A549 treated with GW870086 at 1 μM for 4 hours (cell line): ENCODE data around the gene EHMT2. TPM values are rescaled to one million over a fixed set of nuclear protein-coding genes. Genes with fewer than 3 reads are reported as not detected.

ENCODE experiments used
- total RNA-seq: library from RNA; stranded (reverse); fragments of 200-300 nt; extraction: Qiagen RNA extraction; gene quantifications from 5 replicates; pipeline ENCODE4 v1.2.3, GENCODE V29; 2022; ENCODE audit warnings: low read depth

Gene EHMT2
- 23.1 to 27.6 TPM (median 27.1 TPM) in 5 replicates for total RNA-seq

GRCh38 chr6:31897612-31898382, at the start of gene EHMT2:
Gene EHMT2, minus strand, starts transcription at chr6:31897698. Its CDS starts 21 bp downstream, at chr6:31897677.

GRCh38 chr6:31945507-31946369, 48.2 kb upstream of the EHMT2 start, which contains the start of gene CFB:
Gene CFB, plus strand, starts transcription at chr6:31946095. Its CDS starts 127 bp downstream, at chr6:31946222.

DNA sequence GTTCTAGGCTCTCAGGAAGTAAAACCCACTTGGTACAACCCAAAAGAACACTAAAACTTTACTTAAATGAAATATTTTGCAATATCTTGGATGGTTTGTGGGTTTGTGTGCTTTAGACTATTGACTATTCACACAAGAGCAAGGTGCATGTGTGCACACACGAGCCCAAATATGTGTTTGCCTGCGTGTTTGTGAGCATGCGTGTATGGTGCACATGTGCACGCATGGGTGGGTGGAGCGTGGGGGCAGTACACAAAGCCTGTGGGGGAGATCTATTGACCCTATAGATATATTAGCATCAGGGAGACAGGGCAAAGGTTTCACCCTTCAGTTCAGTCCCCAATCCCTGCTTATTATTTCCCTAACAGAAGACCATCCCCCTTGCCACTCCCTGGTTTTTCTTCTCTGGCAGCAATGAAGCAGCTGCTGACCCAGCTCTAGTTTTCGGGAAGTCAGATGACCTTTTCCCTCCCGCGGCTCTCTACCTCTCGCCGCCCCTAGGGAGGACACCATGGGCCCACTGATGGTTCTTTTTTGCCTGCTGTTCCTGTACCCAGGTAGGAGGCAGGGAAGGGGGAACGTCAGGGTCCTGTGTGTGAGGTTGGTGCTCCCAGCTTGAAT, 29.9 kb upstream of the EHMT2 start, which contains the start of gene C2:
Gene C2, plus strand, starts transcription at position 476 of the 621 bp plus-strand sequence. Its CDS starts 36 bp downstream, at position 512.

DNA sequence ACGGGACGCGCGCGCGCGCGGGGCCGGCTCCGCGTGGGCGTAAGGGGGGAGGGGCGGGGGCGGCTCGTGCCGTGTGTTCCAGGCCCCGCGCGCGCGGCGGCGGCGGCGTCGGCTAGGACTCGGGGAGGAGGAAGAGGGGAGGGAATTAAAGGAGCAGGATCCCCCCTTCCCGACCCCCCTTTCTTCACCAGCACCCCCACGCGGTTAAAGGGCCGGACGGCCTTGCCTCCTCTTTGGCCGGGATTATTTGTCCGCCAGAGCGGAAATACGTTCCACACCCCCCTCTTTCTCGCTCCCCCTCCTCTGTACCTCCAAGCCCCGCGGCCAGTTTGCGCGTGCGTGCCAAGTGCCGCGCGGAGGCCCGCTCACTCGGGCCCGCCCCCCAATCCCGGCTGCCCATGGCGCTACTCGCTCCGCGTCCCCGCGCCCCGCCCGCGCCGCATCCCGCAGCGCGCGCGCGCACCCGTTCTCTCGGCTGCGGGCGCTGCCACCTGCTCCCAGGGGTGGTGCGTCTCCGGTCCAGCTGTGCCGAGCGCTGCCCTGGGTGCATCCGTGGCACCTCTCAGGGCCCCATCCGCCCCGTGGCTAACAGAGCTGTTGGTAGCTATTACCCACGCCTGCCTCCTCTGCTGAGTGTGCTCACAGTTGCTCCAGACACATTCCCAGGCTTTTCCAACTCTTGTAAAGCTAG, 4.6 kb upstream of the EHMT2 start, which contains the start of gene ZBTB12:
Gene ZBTB12, minus strand, starts transcription at position 134 of the 691 bp plus-strand sequence. CDS start 781 bp downstream, outside the sequence.

GRCh38 chr6:31878726-31879125, 18.8 kb downstream of the EHMT2 start, which contains the start of gene SLC44A4:
Gene SLC44A4, minus strand, starts transcription at chr6:31878997. Its CDS starts 17 bp downstream, at chr6:31878980.

DNA sequence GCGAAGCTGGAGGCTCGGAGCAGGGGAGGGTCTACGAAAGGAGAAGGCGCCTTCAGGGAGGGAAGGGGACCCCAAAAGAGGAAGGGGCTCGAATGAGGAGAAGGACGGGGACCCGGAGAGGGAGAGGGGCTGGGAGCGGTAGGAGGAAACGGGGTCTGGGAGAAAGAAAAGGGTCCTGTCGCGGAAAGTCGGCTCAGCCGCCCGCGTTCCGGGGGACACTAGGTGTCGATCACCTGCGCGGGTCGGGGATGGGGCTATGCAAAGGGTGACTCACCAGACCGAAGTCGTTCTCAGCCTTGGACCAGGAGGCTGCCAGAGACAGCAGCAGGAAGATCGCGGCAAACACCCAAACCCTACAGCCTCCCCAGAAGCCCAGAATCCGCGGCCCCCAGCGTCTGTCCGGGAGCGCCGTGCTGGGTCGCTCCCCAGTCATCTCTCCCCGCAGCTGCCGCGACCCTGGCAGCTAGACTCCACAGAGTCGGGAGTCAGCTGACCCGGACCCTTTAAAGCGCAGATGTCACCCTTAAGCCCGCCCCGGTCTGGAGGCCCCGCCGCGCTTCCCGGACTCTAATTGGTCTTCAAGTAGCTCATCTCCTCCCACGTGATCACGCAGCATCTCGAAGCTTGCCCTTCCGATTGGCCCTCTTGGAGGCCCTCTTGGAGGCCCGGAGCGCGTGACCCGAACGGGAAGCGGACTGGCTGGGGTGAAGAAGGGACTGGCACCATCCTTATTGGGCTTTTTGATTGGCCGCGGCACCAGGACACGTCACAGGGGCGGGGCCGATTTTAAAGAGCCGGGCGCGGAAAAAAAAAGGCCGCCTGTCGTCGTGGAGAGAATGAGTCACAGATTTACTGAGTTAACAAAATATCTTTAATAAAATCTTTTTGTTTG, 34.9 kb downstream of the EHMT2 start, which contains the start of gene NEU1:
Gene NEU1, minus strand, starts transcription at position 478 of the 892 bp plus-strand sequence. Its CDS starts 45 bp downstream, at position 433.

Other genes starting within 250 kb of the EHMT2 start
- 114 to 149 TPM (median 138 TPM) in 5 replicates for gene BAG6, start 245.0 kb downstream of the EHMT2 start, total RNA-seq
- gene APOM, start 241.8 kb downstream of the EHMT2 start, total RNA-seq = 2.6 to 4.5 TPM (median 3.1 TPM) in 5 replicates
- 10.6 to 12.7 TPM (median 12.1 TPM) in 5 replicates for gene C6orf47, start 236.9 kb downstream of the EHMT2 start, total RNA-seq
- 8.2 to 10.4 TPM (median 9.7 TPM) in 5 replicates for gene GPANK1, start 232.7 kb downstream of the EHMT2 start, total RNA-seq
- 167 to 186 TPM (median 177 TPM) in 5 replicates for gene CSNK2B, start 231.6 kb downstream of the EHMT2 start, total RNA-seq
- 3.6 to 5.4 TPM (median 4.3 TPM) in 5 replicates for gene LY6G5B, start 227.7 kb downstream of the EHMT2 start, total RNA-seq
- 1.3 to 2.5 TPM (median 1.7 TPM) in 5 replicates for gene LY6G5C, start 216.6 kb downstream of the EHMT2 start, total RNA-seq
- 12.8 to 19.4 TPM (median 18.7 TPM) in 5 replicates for gene ABHD16A, start 194.4 kb downstream of the EHMT2 start, total RNA-seq
- not detected in 5 replicates for gene LY6G6F, start 190.8 kb downstream of the EHMT2 start, total RNA-seq
- gene LY6G6D, start 182.3 kb downstream of the EHMT2 start, total RNA-seq = not detected in 5 replicates
- gene LY6G6C, start 176.0 kb downstream of the EHMT2 start, total RNA-seq = 0.14 TPM in 1 of 5 replicates, not detected in the others
- not detected in 5 replicates for gene MPIG6B, start 174.3 kb downstream of the EHMT2 start, total RNA-seq
- gene DDAH2, start 168.4 kb downstream of the EHMT2 start, total RNA-seq = 26.8 to 31.8 TPM (median 27.9 TPM) in 5 replicates
- 486 to 498 TPM (median 493 TPM) in 5 replicates for gene CLIC1, start 161.2 kb downstream of the EHMT2 start, total RNA-seq
- gene MSH5, start 157.7 kb downstream of the EHMT2 start, total RNA-seq = 10.5 to 13.8 TPM (median 12.5 TPM) in 5 replicates
- 1.6 to 3.9 TPM (median 3.7 TPM) in 5 replicates for gene SAPCD1, start 135.0 kb downstream of the EHMT2 start, total RNA-seq
- 1.2 to 2.0 TPM (median 1.5 TPM) in 5 replicates for gene VWA7, start 120.4 kb downstream of the EHMT2 start, total RNA-seq
- 47.4 to 59.1 TPM (median 53.3 TPM) in 5 replicates for gene VARS1, start 101.9 kb downstream of the EHMT2 start, total RNA-seq
- gene LSM2, start 90.7 kb downstream of the EHMT2 start, total RNA-seq = 52.2 to 66.7 TPM (median 61.9 TPM) in 5 replicates
- 0.82 to 1.5 TPM (median 1.3 TPM) in 5 replicates for gene HSPA1L, start 82.4 kb downstream of the EHMT2 start, total RNA-seq
- 148 to 264 TPM (median 205 TPM) in 5 replicates for gene HSPA1A, start 82.2 kb downstream of the EHMT2 start, total RNA-seq
- 116 to 191 TPM (median 162 TPM) in 5 replicates for gene HSPA1B, start 70.0 kb downstream of the EHMT2 start, total RNA-seq
- 24.9 to 34.9 TPM (median 25.5 TPM) in 5 replicates for gene NEU1, start 34.9 kb downstream of the EHMT2 start, total RNA-seq
- gene SLC44A4, start 18.7 kb downstream of the EHMT2 start, total RNA-seq = 0.05 to 0.21 TPM in 2 of 5 replicates, not detected in the others
- gene ZBTB12, start 4.4 kb upstream of the EHMT2 start, total RNA-seq = 3.1 to 4.0 TPM (median 3.5 TPM) in 5 replicates
- gene C2, start 30.0 kb upstream of the EHMT2 start, total RNA-seq = 0.07 to 0.43 TPM (median 0.23 TPM) in 5 replicates
- gene CFB, start 48.4 kb upstream of the EHMT2 start, total RNA-seq = 1.6 to 3.3 TPM (median 2.4 TPM) in 5 replicates
- gene NELFE, start 61.3 kb upstream of the EHMT2 start, total RNA-seq = 73.9 to 80.8 TPM (median 79.3 TPM) in 5 replicates
- 16.7 to 25.7 TPM (median 25.0 TPM) in 5 replicates for gene SKIC2, start 61.5 kb upstream of the EHMT2 start, total RNA-seq
- gene DXO, start 74.4 kb upstream of the EHMT2 start, total RNA-seq = 10.4 to 12.0 TPM (median 11.0 TPM) in 5 replicates
- 0.87 to 1.7 TPM (median 0.93 TPM) in 5 replicates for gene C4A, start 84.4 kb upstream of the EHMT2 start, total RNA-seq
- gene C4B, start 117.1 kb upstream of the EHMT2 start, total RNA-seq = 0.53 to 1.4 TPM (median 1.1 TPM) in 5 replicates
- gene CYP21A2, start 140.7 kb upstream of the EHMT2 start, total RNA-seq = 0.08 TPM in 1 of 5 replicates, not detected in the others
- 0.42 to 1.3 TPM (median 0.65 TPM) in 5 replicates for gene TNXB, start 211.6 kb upstream of the EHMT2 start, total RNA-seq
- 25.5 to 33.4 TPM (median 33.2 TPM) in 5 replicates for gene ATF6B, start 230.5 kb upstream of the EHMT2 start, total RNA-seq
- gene FKBPL, start 232.6 kb upstream of the EHMT2 start, total RNA-seq = 6.4 to 7.8 TPM (median 7.4 TPM) in 5 replicates